HCT116 (cell line): ENCODE results near the gene RREB1. TPM values are rescaled to one million over a fixed set of nuclear protein-coding genes. Genes with fewer than 3 reads are reported as not detected.

Experiments used
- ATAC-seq: fragments of 200-7000 bp; cut with Tn5 transposase; 2 replicates; pipeline ENCODE4 v1.9.1; 2020; ENCODE audit warnings: mild to moderate bottlenecking, moderate library complexity
- BruUV-seq: library from RNA; stranded (reverse); fragments of 400-500 nt; replicated peaks from 2 replicates; lab custom pipeline; 2021; lab: Mats Ljungman, UMichigan
- CTCF ChIA-PET: fragments of 300-600 bp; sonication (Branson Sonifier 250); formaldehyde crosslinking; loops from one replicate; lab custom pipeline; 2021; ENCODE audit warnings: antibody characterized with exemption; lab: Charles Lee
- POLR2A ChIA-PET: fragments of 300-600, 350-600 bp; sonication (Branson Sonifier 250); formaldehyde crosslinking; loops from one replicate; lab custom pipeline; 2021; ENCODE audit warnings: antibody characterized with exemption; lab: Charles Lee
- RAD21 ChIA-PET, 2 experiments: fragments of 300-600 bp; sonication (Branson Sonifier 250); formaldehyde crosslinking; loops; one replicate each; lab custom pipeline; 2023; ENCODE audit warnings: low total read pairs in 2 of 2; ENCODE audit not compliant: uncharacterized antibody in 2 of 2, unreplicated experiment in 2 of 2, low non-redundant PET in 1 of 2; lab: Charles Lee
- DNase-seq: peaks from one replicate; pipeline ENCODE4 v3.0.0-alpha.2; 2010; ENCODE audit warnings: low read depth, low spot score
- H2AFZ ChIP-seq: fragments of 200-600 bp; shearing (Covaris generic), sonication (generic); 2 replicates; pipeline ENCODE4 v1.6.1; 2017; ENCODE audit warnings: low read depth, mixed run types, mixed read lengths, antibody characterized with exemption, low read length; ENCODE audit not compliant: poor library complexity, severe bottlenecking
- H3K27ac ChIP-seq: 2 replicates; pipeline ENCODE4 v1.5.1; 2012; ENCODE audit warnings: low read depth, low read length
- H3K27me3 ChIP-seq: fragments of 200-600 bp; sonication (generic); 2 replicates; pipeline ENCODE4 v1.6.1; 2016; ENCODE audit warnings: mixed run types, low read length, mixed read lengths; ENCODE audit not compliant: insufficient read depth
- H3K36me3 ChIP-seq, 2 experiments: fragments of 200-500 bp in 1 of 2; fragments of 200-600 bp in 1 of 2; sonication (Bioruptor generic) in 1 of 2; sonication (generic) in 1 of 2; 2 replicates each; pipeline versions ENCODE4 v1.5.1 to v1.6.1; 2014 to 2016; ENCODE audit warnings: low read length in 2 of 2, inconsistent platforms in 1 of 2, mixed read lengths in 1 of 2, mixed run types in 1 of 2; ENCODE audit not compliant: insufficient read depth in 2 of 2, control insufficient read depth in 1 of 2
- H3K4me1 ChIP-seq, 2 experiments: fragments of 200-600 bp in 1 of 2; sonication (generic) in 1 of 2; 2 replicates each; pipeline versions ENCODE4 v1.5.1 to v1.6.1; 2012 to 2017; ENCODE audit warnings: low read length in 2 of 2, inconsistent platforms in 1 of 2, mild to moderate bottlenecking in 1 of 2, mixed read lengths in 1 of 2, mixed run types in 1 of 2, moderate library complexity in 1 of 2; ENCODE audit not compliant: insufficient read depth in 2 of 2, control insufficient read depth in 1 of 2
- H3K4me2 ChIP-seq: fragments of 200-600 bp; sonication (generic); 2 replicates; pipeline ENCODE4 v1.6.1; 2017; ENCODE audit warnings: mixed run types, low read length, mixed read lengths
- H3K4me3 ChIP-seq, 2 experiments: fragments of 200-600 bp in 1 of 2; sonication (generic) in 1 of 2; replicated peaks in 1 of 2; 2 replicates each; pipeline ENCODE4 v1.5.1; 2011 to 2016; ENCODE audit warnings: low read length in 2 of 2, control low read depth in 1 of 2, low read depth in 1 of 2, mild to moderate bottlenecking in 1 of 2, mixed read lengths in 1 of 2, mixed run types in 1 of 2
- H3K79me2 ChIP-seq: fragments of 200-600 bp; sonication (generic); 2 replicates; pipeline ENCODE4 v1.6.1; 2017; ENCODE audit warnings: mild to moderate bottlenecking, mixed run types, low read length, moderate library complexity, mixed read lengths; ENCODE audit not compliant: insufficient read depth
- H3K9ac ChIP-seq: fragments of 200-600 bp; sonication (generic); 2 replicates; pipeline ENCODE4 v1.6.1; 2016; ENCODE audit warnings: low read length, mixed read lengths
- H3K9me2 ChIP-seq: fragments of 200-600 bp; sonication (generic), shearing (Covaris generic); 2 replicates; pipeline ENCODE4 v1.6.1; 2017; ENCODE audit warnings: mixed run types, mild to moderate bottlenecking, moderate library complexity; ENCODE audit not compliant: insufficient read depth
- H3K9me3 ChIP-seq, 2 experiments: fragments of 200-500 bp in 1 of 2; fragments of 200-600 bp in 1 of 2; sonication (Bioruptor generic) in 1 of 2; sonication (generic) in 1 of 2; 2 replicates each; pipeline ENCODE4 v1.6.1; 2014 to 2017; ENCODE audit warnings: low read length in 2 of 2, mixed read lengths in 2 of 2, inconsistent platforms in 1 of 2, low read depth in 1 of 2, mild to moderate bottlenecking in 1 of 2, mixed run types in 1 of 2, moderate library complexity in 1 of 2; ENCODE audit not compliant: control insufficient read depth in 1 of 2, insufficient read depth in 1 of 2
- H4K20me1 ChIP-seq: fragments of 200-600 bp; sonication (generic), shearing (Covaris generic); 2 replicates; pipeline ENCODE4 v1.6.1; 2017; ENCODE audit warnings: mixed run types, mild to moderate bottlenecking, moderate library complexity; ENCODE audit not compliant: insufficient read depth
- ATF3 ChIP-seq: IDR thresholded peaks from 2 replicates; pipeline ENCODE4 v1.6.1; 2012
- CBX3 ChIP-seq: IDR thresholded peaks from 2 replicates; pipeline ENCODE4 v1.6.1; 2012; ENCODE audit warnings: low read depth
- CEBPB ChIP-seq: IDR thresholded peaks from 2 replicates; pipeline ENCODE4 v1.6.1; 2012; ENCODE audit warnings: low read depth
- CTCF ChIP-seq, 3 experiments: fragments of 200-600 bp in 1 of 3; sonication (generic) in 1 of 3; IDR thresholded peaks in 2 of 3; conservative IDR thresholded peaks in 1 of 3; 2 replicates each; pipeline ENCODE4 v1.5.1; 2012 to 2017; ENCODE audit warnings: low read depth in 2 of 3, low read length in 2 of 3, antibody characterized with exemption in 1 of 3, borderline replicate concordance in 1 of 3, control low read depth in 1 of 3, mild to moderate bottlenecking in 1 of 3, mixed read lengths in 1 of 3, mixed run types in 1 of 3, moderate library complexity in 1 of 3; ENCODE audit not compliant: insufficient read depth in 1 of 3
- EGR1 ChIP-seq: IDR thresholded peaks from 2 replicates; pipeline ENCODE4 v1.6.1; 2012; ENCODE audit warnings: low read depth
- ELF1 ChIP-seq: IDR thresholded peaks from 2 replicates; pipeline ENCODE4 v1.6.1; 2012; ENCODE audit warnings: low read depth, borderline replicate concordance
- FOSL1 ChIP-seq: IDR thresholded peaks from 2 replicates; pipeline ENCODE4 v1.6.1; 2012; ENCODE audit warnings: low read depth
- MAX ChIP-seq: IDR thresholded peaks from 2 replicates; pipeline ENCODE4 v1.6.1; 2012
- POLR2A ChIP-seq: IDR thresholded peaks from 2 replicates; pipeline ENCODE4 v1.7.0; 2011; ENCODE audit warnings: borderline replicate concordance; ENCODE audit not compliant: insufficient read depth, insufficient read length; ENCODE audit errors: extremely low read depth
- POLR2AphosphoS5 ChIP-seq: IDR thresholded peaks from 2 replicates; pipeline ENCODE4 v1.6.1; 2011; ENCODE audit warnings: mild to moderate bottlenecking, low read depth, low read length, moderate library complexity
- SP1 ChIP-seq: IDR thresholded peaks from 2 replicates; pipeline ENCODE4 v1.6.1; 2012; ENCODE audit warnings: low read depth
- TCF7L2 ChIP-seq: IDR thresholded peaks from 2 replicates; pipeline ENCODE4 v1.7.0; 2011; ENCODE audit warnings: borderline replicate concordance, inconsistent platforms; ENCODE audit not compliant: insufficient read depth, insufficient read length; ENCODE audit errors: extremely low read depth
- YY1 ChIP-seq: IDR thresholded peaks from 2 replicates; pipeline ENCODE4 v1.6.1; 2011; ENCODE audit warnings: low read length, low read depth, moderate library complexity, mild to moderate bottlenecking; ENCODE audit not compliant: insufficient replicate concordance; ENCODE audit errors: extremely low read depth
- ZFX ChIP-seq: fragments of 450-650 bp; IDR thresholded peaks from 2 replicates; pipeline ENCODE4 v1.6.1; 2017
- ZNF274 ChIP-seq: fragments of 200-500 bp; sonication (Bioruptor generic); IDR thresholded peaks from 2 replicates; pipeline ENCODE4 v1.6.1; 2014; ENCODE audit warnings: mild to moderate bottlenecking, low read depth, low read length, inconsistent platforms
- intact Hi-C: fragments of 100-400 bp; cut with micrococcal nuclease; formaldehyde crosslinking; loops from 2 replicates; pipeline ENCODE4 v1.10.0; 2022
- total RNA-seq: library from RNA; stranded (reverse); gene quantifications from one replicate; pipeline ENCODE4 v1.2.1, GENCODE V29; 2021; ENCODE audit not compliant: unreplicated experiment

RREB1 gene
- total RNA-seq, 1 experiment from 2014 or later = 47.9 TPM

- BruUV-seq = no TSS peak
- ChIA-PET RAD21 (interaction anchor here in 1 of 2 experiments (0.6 kb wide), 1 partner anchor 545 kb away, joined by 8 read pairs; no protein-coding TSS in a partner anchor), CTCF (no interaction called here)
- no peaks in the 10 kb centered on the region for H3K9me2 ChIP-seq
- H3K4me3 ChIP-seq = no peak overlapping the region
- peak overlapping the region; percentile 57 for H3K27ac ChIP-seq
- no peaks in the 10 kb centered on the region for H4K20me1 ChIP-seq
- H3K36me3 ChIP-seq = no peaks in the 10 kb centered on the region
- intact Hi-C loops = no loop called here
- no peak overlapping the region for H3K9ac ChIP-seq
- ATAC-seq = peak; percentile 90
- DNase-seq = peak; percentile 54
- peak overlapping the region; percentile 42 for H3K4me2 ChIP-seq
- no peaks in the 10 kb centered on the region for H3K79me2 ChIP-seq
- no peaks in the 10 kb centered on the region for H3K9me3 ChIP-seq
- TF ChIP-seq EGR1 (peak; percentile 65; the same call in 1 of the 2 replicates), POLR2AphosphoS5 (peak; percentile 46), SP1 (peak; percentile 62), POLR2A (no peak), CTCF (IDR thresholded peaks at IDR 0.05 in 2 of 3, conservative IDR thresholded peaks at IDR 0.05 in 1 of 3; ENCODE audit: borderline replicate concordance in 1 of 3, insufficient read depth in 1 of 3, low read depth in 2 of 3, low read length in 2 of 3) (no peak), ZNF274 (no peak), FOSL1 (peak; percentile 60; the same call in 1 of the 2 replicates)
- TF ChIP-seq, all 23 proteins: peak for 4
- POLR2A ChIA-PET = no interaction called here
- Histone ChIP-seq H2AFZ (no peak overlapping the region), H3K4me1 (peaks cover 9 to 18% of the 10 kb centered on the region in 2 experiments), H3K27me3 (no peaks in the 10 kb centered on the region)
These were observed 159.8 kb downstream of the RREB1 start for GRCh38 chr6:7267466-7268091.

GRCh38 chr6:7268362-7268761 is 160.6 kb downstream of the RREB1 start:
- peak overlapping the region; percentile 57; the same call in 1 of the 2 replicates for H3K27ac ChIP-seq
- H3K79me2 ChIP-seq = no peaks in the 10 kb centered on the region
- H4K20me1 ChIP-seq = no peaks in the 10 kb centered on the region
- ATAC-seq = no peak
- ChIA-PET CTCF (no interaction called here), RAD21 (no interaction called here), POLR2A (no interaction called here)
- peaks cover 9 to 18% of the 10 kb centered on the region in 2 experiments for H3K4me1 ChIP-seq
- no peaks in the 10 kb centered on the region for H3K9me3 ChIP-seq
- DNase-seq = no peak
- H3K4me2 ChIP-seq = peak overlapping the region; percentile 42; the same call in 1 of the 2 replicates
- H3K9me2 ChIP-seq = no peaks in the 10 kb centered on the region
- no peak overlapping the region for H2AFZ ChIP-seq
- H3K27me3 ChIP-seq = no peaks in the 10 kb centered on the region
- BruUV-seq = no TSS peak
- no peak overlapping the region for H3K9ac ChIP-seq
- intact Hi-C loops = no loop called here
- no peak overlapping the region for H3K4me3 ChIP-seq
- H3K36me3 ChIP-seq = no peaks in the 10 kb centered on the region
- no peak for TF ChIP-seq ZFX
- no peak for TF ChIP-seq CTCF (IDR thresholded peaks at IDR 0.05 in 2 of 3, conservative IDR thresholded peaks at IDR 0.05 in 1 of 3; ENCODE audit: borderline replicate concordance in 1 of 3, insufficient read depth in 1 of 3, low read depth in 2 of 3, low read length in 2 of 3)
- TF ChIP-seq TCF7L2 = no peak
- no peak for TF ChIP-seq ZNF274
- no peak for TF ChIP-seq CBX3
- no peak for TF ChIP-seq ATF3
- TF ChIP-seq ELF1 = no peak
- TF ChIP-seq MAX = no peak
- no peak for TF ChIP-seq SP1
- no peak for TF ChIP-seq YY1
- TF ChIP-seq CEBPB = no peak
- TF ChIP-seq POLR2AphosphoS5 = no peak
